Stomach (tissue), 9 donors: ENCODE data around the gene LAMB1. TPM values are rescaled to one million over a fixed set of nuclear protein-coding genes. Genes with fewer than 3 reads are reported as not detected.

Experiments
- DNase-seq, 2 donors: peaks; one replicate each; pipeline versions ENCODE4 v3.0.0 to v3.0.0-alpha.2; 2013 to 2019
- H3K27ac ChIP-seq, 5 donors: fragments of 200-600 bp in 4 of 5; sonication (generic) in 4 of 5; one replicate each; pipeline ENCODE4 v1.5.1; 2013 to 2019; ENCODE audit warnings: mild to moderate bottlenecking in 1 of 5, moderate library complexity in 1 of 5
- H3K27me3 ChIP-seq, 3 donors: fragments of 200-600 bp; sonication (generic); one replicate each; pipeline ENCODE4 v1.5.1; 2017 to 2019; ENCODE audit warnings: mixed run types in 1 of 3
- H3K36me3 ChIP-seq, 4 donors: fragments of 200-600 bp; sonication (generic); 1 replicate in 3 of 4; 2 replicates in 1 of 4; pipeline ENCODE4 v1.5.1; 2016 to 2019
- H3K4me1 ChIP-seq, 4 donors: fragments of 200-600 bp; sonication (generic); one replicate each; pipeline ENCODE4 v1.5.1; 2016 to 2019
- H3K4me3 ChIP-seq, 4 donors: fragments of 200-600 bp; sonication (generic) in 3 of 4; one replicate each; pipeline ENCODE4 v1.5.1; 2016 to 2019; ENCODE audit warnings: mild to moderate bottlenecking in 1 of 4
- H3K9me3 ChIP-seq, 4 donors: fragments of 200-600 bp; sonication (generic); one replicate each; pipeline ENCODE4 v1.5.1; 2016 to 2019
- EP300 ChIP-seq: sonication (generic); formaldehyde crosslinking; IDR thresholded peaks from one replicate; pipeline ENCODE4 v1.6.1; 2017; ENCODE audit warnings: antibody characterized with exemption
- POLR2A ChIP-seq, 4 donors: fragments of 450-650 bp; IDR thresholded peaks; one replicate each; pipeline ENCODE4 v1.6.1; 2016; ENCODE audit warnings: antibody characterized with exemption in 4 of 4, control low read depth in 2 of 4, mild to moderate bottlenecking in 1 of 4, moderate library complexity in 1 of 4
- POLR2AphosphoS5 ChIP-seq, 3 donors: sonication (generic); formaldehyde crosslinking; IDR thresholded peaks; one replicate each; pipeline ENCODE4 v1.6.1; 2016; ENCODE audit warnings: antibody characterized with exemption in 3 of 3
- WGBS, 5 donors: extraction: QIAGEN DNeasy Blood & Tissue Kit in 3 of 5; methylation state at CpG; one replicate each; pipeline versions ENCODE4 v1.1.5 to v1.1.7; 2013 to 2018; 5-methylcytosine and 5-hydroxymethylcytosine counted together
- intact Hi-C: fragments of 100-400 bp; cut with DNase I; formaldehyde crosslinking; loops from one replicate; pipeline ENCODE4 v1.15.1; 2023; ENCODE audit warnings: low total_unique reads
- polyA plus RNA-seq, 3 donors: library from polyadenylated mRNA; stranded (reverse); fragments of 200-250 nt; gene quantifications; one replicate each; pipeline ENCODE4 v1.2.3, GENCODE V29; 2013
- total RNA-seq, 5 donors: library from RNA; depleted of rRNA; stranded (reverse); fragments of >200 nt; gene quantifications; one replicate each; pipeline versions ENCODE4 v1.1.0 to v1.2.3, GENCODE V29; 2014 to 2016
- TF ChIP-seq, protein P1 (sequence below), 7 experiments: fragments of 450-650 bp in 4 of 7; fragments of 200-600 bp in 3 of 7; sonication (generic) in 3 of 7; IDR thresholded peaks; one replicate each; pipeline ENCODE4 v1.5.1; 2016 to 2019; ENCODE audit warnings: antibody characterized with exemption in 7 of 7, control low read depth in 2 of 7, mild to moderate bottlenecking in 1 of 7
- donor health status: healthy with polysubstance abuse.
- donor health status: Bipolar disorder and iron deficiency.
- donor health status: healthy.

LAMB1 gene
- total and polyA plus RNA-seq, 8 donors = 50.0 to 399 (median 111) TPM

DNA sequence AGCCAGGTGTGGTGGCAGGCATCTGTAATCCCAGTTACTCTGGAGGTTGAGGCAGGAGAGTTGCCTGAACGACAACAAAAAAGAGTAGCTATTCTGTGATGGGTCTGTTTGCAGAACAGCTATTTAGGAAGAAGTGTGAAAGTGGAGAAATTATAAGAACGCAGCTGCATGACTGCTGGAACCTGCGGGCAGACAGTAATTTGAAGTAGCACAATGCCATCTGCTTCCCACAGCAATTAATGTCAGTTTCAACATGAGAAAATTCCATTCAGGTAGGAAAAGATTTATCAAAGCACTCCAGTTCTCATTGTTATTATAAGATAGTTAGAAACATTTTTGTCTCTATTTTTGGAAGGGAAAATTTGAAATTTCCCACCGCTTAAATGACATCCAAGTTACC is 21.5 kb downstream of the LAMB1 start:
- WGBS, 5 donors = 78 to 85% (median 80%) methylated on average over 4 of the region's 4 CpGs
- no peak for TF ChIP-seq POLR2AphosphoS5 (IDR thresholded peaks at IDR 0.05)
- TF ChIP-seq, protein P1, sequence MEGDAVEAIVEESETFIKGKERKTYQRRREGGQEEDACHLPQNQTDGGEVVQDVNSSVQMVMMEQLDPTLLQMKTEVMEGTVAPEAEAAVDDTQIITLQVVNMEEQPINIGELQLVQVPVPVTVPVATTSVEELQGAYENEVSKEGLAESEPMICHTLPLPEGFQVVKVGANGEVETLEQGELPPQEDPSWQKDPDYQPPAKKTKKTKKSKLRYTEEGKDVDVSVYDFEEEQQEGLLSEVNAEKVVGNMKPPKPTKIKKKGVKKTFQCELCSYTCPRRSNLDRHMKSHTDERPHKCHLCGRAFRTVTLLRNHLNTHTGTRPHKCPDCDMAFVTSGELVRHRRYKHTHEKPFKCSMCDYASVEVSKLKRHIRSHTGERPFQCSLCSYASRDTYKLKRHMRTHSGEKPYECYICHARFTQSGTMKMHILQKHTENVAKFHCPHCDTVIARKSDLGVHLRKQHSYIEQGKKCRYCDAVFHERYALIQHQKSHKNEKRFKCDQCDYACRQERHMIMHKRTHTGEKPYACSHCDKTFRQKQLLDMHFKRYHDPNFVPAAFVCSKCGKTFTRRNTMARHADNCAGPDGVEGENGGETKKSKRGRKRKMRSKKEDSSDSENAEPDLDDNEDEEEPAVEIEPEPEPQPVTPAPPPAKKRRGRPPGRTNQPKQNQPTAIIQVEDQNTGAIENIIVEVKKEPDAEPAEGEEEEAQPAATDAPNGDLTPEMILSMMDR (IDR thresholded peaks at IDR 0.05) = no peak
- no peak for TF ChIP-seq POLR2A (IDR thresholded peaks at IDR 0.05)
- TF ChIP-seq EP300 = no peak
- Histone ChIP-seq H3K27me3 (no peaks in the 10 kb centered on the region), H3K36me3 (peaks cover 4 to 70% (median 62%) of the 10 kb centered on the region in 4 donors), H3K4me1 (peaks cover 0 to 30% (median 14%) of the 10 kb centered on the region in 4 donors), H3K27ac (peak overlapping the region in 1 of 5 donors; percentile 2), H3K4me3 (no peak overlapping the region), H3K9me3 (no peaks in the 10 kb centered on the region)
- no peak for DNase-seq
- intact Hi-C loops = no loop called here

DNA sequence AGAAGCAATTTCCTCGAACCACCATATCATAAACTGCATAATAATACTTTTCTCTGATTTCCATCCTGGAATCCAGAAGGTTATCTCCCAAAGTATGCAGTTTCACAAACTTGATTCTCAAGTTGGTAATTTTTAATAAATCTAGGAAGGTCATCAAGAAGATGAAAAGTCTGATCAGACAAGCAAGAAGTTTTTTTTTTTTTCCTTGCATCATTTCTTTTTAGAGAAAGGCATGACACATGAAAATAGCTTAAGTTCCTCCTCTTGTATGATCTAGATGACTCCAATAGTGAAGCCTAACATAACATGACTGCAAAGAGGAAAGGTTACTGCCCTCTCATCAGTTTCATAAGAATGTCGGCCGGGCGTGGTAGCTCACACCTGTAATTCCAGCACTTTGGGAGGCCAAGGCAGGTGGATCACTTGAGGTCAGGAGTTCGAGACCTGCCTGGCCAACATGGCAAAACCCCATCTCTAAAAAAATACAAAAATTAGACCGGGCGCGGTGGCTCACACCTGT is 22.2 kb downstream of the LAMB1 start:
- Histone ChIP-seq H3K4me1 (peaks cover 0 to 30% (median 14%) of the 10 kb centered on the region in 4 donors), H3K4me3 (no peak overlapping the region), H3K9me3 (no peaks in the 10 kb centered on the region), H3K27ac (peak overlapping the region in 1 of 5 donors; percentile 2), H3K27me3 (no peaks in the 10 kb centered on the region), H3K36me3 (peaks cover 4 to 70% (median 62%) of the 10 kb centered on the region in 4 donors)
- intact Hi-C loops = no loop called here
- TF ChIP-seq EP300 = no peak
- TF ChIP-seq, protein P1 (IDR thresholded peaks at IDR 0.05) = no peak
- no peak for TF ChIP-seq POLR2AphosphoS5 (IDR thresholded peaks at IDR 0.05)
- no peak for TF ChIP-seq POLR2A (IDR thresholded peaks at IDR 0.05)
- no peak for DNase-seq
- WGBS, 5 donors = 93 to 97% (median 95%) methylated on average over 8 of the region's 8 CpGs

DNA sequence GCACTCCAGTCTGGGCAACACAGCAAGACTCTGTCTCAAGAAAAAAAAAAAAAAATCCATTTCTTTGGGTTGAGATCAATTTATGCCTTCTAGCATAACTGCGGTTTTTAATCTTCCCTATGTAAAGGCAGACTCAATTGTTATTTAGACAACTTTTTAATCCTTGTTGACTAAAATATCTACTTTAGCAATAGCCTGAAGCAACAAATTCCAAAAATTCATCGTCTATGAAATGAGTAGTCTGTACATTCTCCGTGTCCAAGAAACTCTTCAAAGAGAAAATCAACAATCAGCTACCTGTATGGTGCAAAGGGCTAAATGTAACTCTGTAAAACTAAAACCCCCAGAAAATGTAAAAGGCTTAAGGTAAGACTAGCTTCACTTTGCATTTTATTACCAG is 22.8 kb downstream of the LAMB1 start:
- no peak overlapping the region for H3K27ac ChIP-seq
- peaks cover 0 to 30% (median 14%) of the 10 kb centered on the region in 4 donors for H3K4me1 ChIP-seq
- peaks cover 4 to 71% (median 62%) of the 10 kb centered on the region in 4 donors for H3K36me3 ChIP-seq
- no peaks in the 10 kb centered on the region for H3K27me3 ChIP-seq
- DNase-seq = no peak
- 88 to 96% (median 94%) methylated on average over 3 of the region's 3 CpGs for WGBS, 5 donors
- no peaks in the 10 kb centered on the region for H3K9me3 ChIP-seq
- no peak overlapping the region for H3K4me3 ChIP-seq
- no peak for TF ChIP-seq POLR2A (IDR thresholded peaks at IDR 0.05)
- no peak for TF ChIP-seq EP300
- intact Hi-C loops = no loop called here

DNA sequence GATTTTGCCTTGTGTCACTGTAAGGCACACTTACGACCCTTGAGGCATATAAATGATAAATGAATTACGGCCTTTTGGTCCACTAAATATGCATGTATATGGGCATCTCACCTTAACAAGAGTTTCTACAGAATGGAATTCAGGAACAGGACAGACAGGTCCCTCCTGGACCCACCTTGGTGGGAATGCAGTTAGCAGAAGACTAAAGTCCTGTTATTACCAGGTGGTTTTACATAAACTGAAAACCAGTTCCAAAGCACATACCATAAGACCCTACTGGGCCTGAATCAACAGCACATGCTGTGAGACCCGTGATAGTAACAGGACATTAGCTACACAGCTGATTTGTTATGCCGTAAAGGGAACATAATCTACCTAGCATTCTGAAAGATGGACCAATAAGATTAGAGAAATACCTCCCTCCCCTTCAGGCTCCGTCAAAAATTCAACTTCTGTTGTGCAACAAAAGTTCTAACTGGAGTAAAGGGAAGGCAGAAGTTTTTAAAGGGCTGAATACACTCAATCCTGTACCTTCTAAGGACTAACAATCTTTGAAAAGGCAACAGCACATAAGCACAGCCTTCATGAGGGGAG is 24.0 kb downstream of the LAMB1 start:
- Histone ChIP-seq H3K4me1 (peaks cover 0 to 26% (median 10%) of the 10 kb centered on the region in 4 donors), H3K27me3 (no peaks in the 10 kb centered on the region), H3K4me3 (no peak overlapping the region), H3K36me3 (peaks cover 4 to 74% (median 70%) of the 10 kb centered on the region in 4 donors), H3K27ac (peak overlapping the region in 2 of 5 donors; percentile 18 to 32), H3K9me3 (no peaks in the 10 kb centered on the region)
- no peak for DNase-seq
- intact Hi-C loops = no loop called here
- 83 to 90% (median 88%) methylated on average over 5 of the region's 5 CpGs for WGBS, 5 donors
- TF ChIP-seq POLR2A (IDR thresholded peaks at IDR 0.05) = no peak
- TF ChIP-seq EP300 = no peak
- TF ChIP-seq POLR2AphosphoS5 (IDR thresholded peaks at IDR 0.05) = no peak

DNA sequence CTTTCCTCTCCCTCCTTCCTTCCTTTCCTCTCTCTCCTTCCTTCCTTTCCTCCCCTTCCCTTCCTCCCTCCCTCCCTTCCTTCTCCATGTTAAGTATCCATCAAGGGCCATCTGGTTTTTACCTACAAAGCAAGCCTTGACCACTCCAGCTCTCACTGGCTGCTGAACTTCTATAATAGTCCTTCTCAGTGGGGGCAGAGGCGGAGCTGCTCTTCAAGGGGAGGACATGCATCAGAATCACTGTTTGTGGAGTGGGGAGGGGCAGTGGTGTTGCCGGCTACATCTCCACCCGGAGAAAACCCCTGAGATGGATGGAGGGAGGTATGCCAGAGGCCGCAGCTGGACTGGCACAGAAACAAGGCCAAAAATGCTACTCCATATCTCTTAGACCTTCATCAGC is 25.9 kb downstream of the LAMB1 start:
- H3K36me3 ChIP-seq = peaks cover 4 to 85% (median 76%) of the 10 kb centered on the region in 4 donors

More for the DNA sequence above, 25.9 kb downstream of the LAMB1 start:
- Histone ChIP-seq H3K27ac (peak overlapping the region in 3 of 5 donors; percentile 24 to 30 (median 24)), H3K27me3 (no peaks in the 10 kb centered on the region), H3K9me3 (no peaks in the 10 kb centered on the region), H3K4me3 (no peak overlapping the region), H3K4me1 (peaks cover 0 to 23% (median 9%) of the 10 kb centered on the region in 4 donors)
- intact Hi-C loops = no loop called here
- WGBS, 5 donors = 81 to 94% (median 90%) methylated on average over 4 of the region's 4 CpGs
- no peak for DNase-seq
- TF ChIP-seq POLR2AphosphoS5 (IDR thresholded peaks at IDR 0.05) (no peak), POLR2A (IDR thresholded peaks at IDR 0.05) (no peak), EP300 (no peak)
- TF ChIP-seq, protein P1 (IDR thresholded peaks at IDR 0.05) = no peak
